Measurements from ENCODE around the gene PATL2.
"Not testable (repeated sequence)": the region's sequence is repeated elsewhere in the genome, so short reads cannot be mapped to it uniquely, and the experiment has no call there.

Gene PATL2

GRCh38 chr15:44692659-44693058, 18.5 kb downstream of the PATL2 start:
- no peak for ATAC-seq
- no peak for TF ChIP-seq ZFP30 (CRISPR knock-in tag; IDR thresholded peaks at IDR 0.05)
- no peak for TF ChIP-seq OSR1 (CRISPR knock-in tag; IDR thresholded peaks at IDR 0.05)
- no peak for TF ChIP-seq ZNF565 (CRISPR knock-in tag; conservative IDR thresholded peaks at IDR 0.05; ENCODE audit: low read depth)

GRCh38 chr15:44690245-44690644, 20.9 kb downstream of the PATL2 start:
- not testable (repeated sequence) for ATAC-seq

GRCh38 chr15:44689318-44689717, 21.8 kb downstream of the PATL2 start:
- not testable (repeated sequence) for ATAC-seq

GRCh38 chr15:44682809-44683682, 28.1 kb downstream of the PATL2 start:
- ATAC-seq: not testable (repeated sequence)

- TF ChIP-seq ZNF8 (CRISPR knock-in tag; IDR thresholded peaks at IDR 0.05): no peak
- TF ChIP-seq ZNF565 (CRISPR knock-in tag; conservative IDR thresholded peaks at IDR 0.05; ENCODE audit: low read depth): no peak
- no peak for TF ChIP-seq CREB5 (CRISPR knock-in tag; IDR thresholded peaks at IDR 0.05; ENCODE audit: low read depth)
- no peak for TF ChIP-seq ESRRG (CRISPR knock-in tag; IDR thresholded peaks at IDR 0.05)
- ATAC-seq: no peak
These were observed 28.9 kb downstream of the PATL2 start for GRCh38 chr15:44682211-44682610.

GRCh38 chr15:44676676-44677075, 34.4 kb downstream of the PATL2 start:
- ATAC-seq: no peak
- TF ChIP-seq ZFP30 (CRISPR knock-in tag; IDR thresholded peaks at IDR 0.05) (no peak), CSDC2 (CRISPR knock-in tag; IDR thresholded peaks at IDR 0.05) (no peak), TCF4 (CRISPR knock-in tag; IDR thresholded peaks at IDR 0.05; ENCODE audit: borderline replicate concordance) (no peak), PPARA (CRISPR knock-in tag; IDR thresholded peaks at IDR 0.05; ENCODE audit: borderline replicate concordance) (no peak), ZNF8 (CRISPR knock-in tag; IDR thresholded peaks at IDR 0.05) (no peak), ZC3H10 (CRISPR knock-in tag; IDR thresholded peaks at IDR 0.05) (no peak), RARB (CRISPR knock-in tag; IDR thresholded peaks at IDR 0.05) (no peak), ZNF565 (CRISPR knock-in tag; conservative IDR thresholded peaks at IDR 0.05; ENCODE audit: low read depth) (no peak), ISL1 (CRISPR knock-in tag; IDR thresholded peaks at IDR 0.05) (no peak), GLIS3 (CRISPR knock-in tag; IDR thresholded peaks at IDR 0.05) (no peak), SNAI2 (CRISPR knock-in tag; IDR thresholded peaks at IDR 0.05) (no peak)

- TF ChIP-seq RARB (CRISPR knock-in tag; IDR thresholded peaks at IDR 0.05): no peak
- no peak for TF ChIP-seq CSDC2 (CRISPR knock-in tag; IDR thresholded peaks at IDR 0.05)
- TF ChIP-seq CREB5 (CRISPR knock-in tag; IDR thresholded peaks at IDR 0.05; ENCODE audit: low read depth): no peak
- TF ChIP-seq SNAI2 (CRISPR knock-in tag; IDR thresholded peaks at IDR 0.05): no peak
- no peak for TF ChIP-seq OSR1 (CRISPR knock-in tag; IDR thresholded peaks at IDR 0.05)
- ATAC-seq: no peak
These were observed 35.2 kb downstream of the PATL2 start for GRCh38 chr15:44675911-44676310.

GRCh38 chr15:44673639-44674038, 37.5 kb downstream of the PATL2 start:
- TF ChIP-seq RARB (CRISPR knock-in tag; IDR thresholded peaks at IDR 0.05): no peak
- no peak for TF ChIP-seq ISL1 (CRISPR knock-in tag; IDR thresholded peaks at IDR 0.05)
- no peak for ATAC-seq

- no peak for ATAC-seq
- TF ChIP-seq POU6F1 (CRISPR knock-in tag; IDR thresholded peaks at IDR 0.05; ENCODE audit: borderline replicate concordance, low read depth) (no peak), CSDC2 (CRISPR knock-in tag; IDR thresholded peaks at IDR 0.05) (no peak), TCF4 (CRISPR knock-in tag; IDR thresholded peaks at IDR 0.05; ENCODE audit: borderline replicate concordance) (no peak), CREB5 (CRISPR knock-in tag; IDR thresholded peaks at IDR 0.05; ENCODE audit: low read depth) (no peak), RARB (CRISPR knock-in tag; IDR thresholded peaks at IDR 0.05) (no peak), TOX (CRISPR knock-in tag; IDR thresholded peaks at IDR 0.05; ENCODE audit: borderline replicate concordance) (no peak), GLIS3 (CRISPR knock-in tag; IDR thresholded peaks at IDR 0.05) (no peak), BACH2 (CRISPR knock-in tag; IDR thresholded peaks at IDR 0.05; ENCODE audit: borderline replicate concordance) (no peak), CSRNP3 (CRISPR knock-in tag; IDR thresholded peaks at IDR 0.05) (no peak)
These were observed 40.8 kb downstream of the PATL2 start for GRCh38 chr15:44670087-44670950.

All from SK-N-SH treated with all-trans-retinoic acid at 6 μM for 48 hours (cell line).